NCI-H446 (cell line): ENCODE data around the gene RRP36.
"Not testable (repeated sequence)": the region's sequence is repeated elsewhere in the genome, so short reads cannot be mapped to it uniquely, and the experiment has no call there.

Experiments
- DNase-seq, 2 experiments: peaks; one replicate each; lab custom pipeline; 2025; lab: John Stamatoyannopoulos, UW

Gene RRP36, protein sequence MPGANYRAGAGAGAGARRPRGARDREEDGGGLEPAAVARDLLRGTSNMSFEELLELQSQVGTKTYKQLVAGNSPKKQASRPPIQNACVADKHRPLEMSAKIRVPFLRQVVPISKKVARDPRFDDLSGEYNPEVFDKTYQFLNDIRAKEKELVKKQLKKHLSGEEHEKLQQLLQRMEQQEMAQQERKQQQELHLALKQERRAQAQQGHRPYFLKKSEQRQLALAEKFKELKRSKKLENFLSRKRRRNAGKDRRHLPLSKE

DNA sequence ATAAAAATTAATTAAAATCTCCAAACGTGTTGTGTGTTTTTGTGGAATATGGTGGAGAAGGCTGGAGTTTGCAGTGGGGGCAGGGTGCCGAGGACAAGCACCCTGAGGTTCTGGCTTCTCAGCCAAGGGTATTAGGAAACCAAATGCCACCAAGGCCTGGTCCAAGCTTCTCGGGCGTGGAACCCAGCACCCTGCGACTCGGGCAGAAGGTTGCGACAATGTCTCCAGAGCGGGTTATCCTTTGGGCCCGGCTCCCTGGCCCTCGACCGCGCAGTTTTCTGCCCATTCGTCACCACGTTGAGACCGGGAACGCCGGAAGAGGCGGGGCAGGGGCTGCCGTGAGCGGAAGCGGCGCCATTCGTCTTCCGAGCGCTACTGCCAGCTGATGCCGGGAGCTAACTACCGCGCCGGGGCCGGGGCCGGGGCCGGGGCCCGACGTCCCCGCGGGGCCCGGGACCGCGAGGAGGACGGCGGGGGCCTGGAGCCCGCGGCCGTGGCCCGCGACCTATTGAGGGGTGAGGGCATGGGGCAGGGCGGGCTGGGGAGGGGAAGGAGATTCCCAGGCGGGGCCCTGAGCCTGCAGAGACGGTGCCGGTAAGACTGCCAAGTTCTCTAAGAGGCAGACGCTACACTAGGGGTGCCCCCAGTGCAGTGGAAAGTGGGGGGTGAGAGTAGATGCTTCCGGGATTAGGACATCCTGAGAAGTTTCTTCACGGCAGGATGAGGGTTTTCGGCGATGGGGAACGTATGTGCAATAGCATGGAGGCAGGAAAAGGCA, at the start of gene RRP36:
TSS of gene RRP36 (plus strand) at position 354 of the 778 bp plus-strand sequence. CDS start at position 386, 32 bp downstream.
- peak; percentile 40 to 82 for DNase-seq

DNA sequence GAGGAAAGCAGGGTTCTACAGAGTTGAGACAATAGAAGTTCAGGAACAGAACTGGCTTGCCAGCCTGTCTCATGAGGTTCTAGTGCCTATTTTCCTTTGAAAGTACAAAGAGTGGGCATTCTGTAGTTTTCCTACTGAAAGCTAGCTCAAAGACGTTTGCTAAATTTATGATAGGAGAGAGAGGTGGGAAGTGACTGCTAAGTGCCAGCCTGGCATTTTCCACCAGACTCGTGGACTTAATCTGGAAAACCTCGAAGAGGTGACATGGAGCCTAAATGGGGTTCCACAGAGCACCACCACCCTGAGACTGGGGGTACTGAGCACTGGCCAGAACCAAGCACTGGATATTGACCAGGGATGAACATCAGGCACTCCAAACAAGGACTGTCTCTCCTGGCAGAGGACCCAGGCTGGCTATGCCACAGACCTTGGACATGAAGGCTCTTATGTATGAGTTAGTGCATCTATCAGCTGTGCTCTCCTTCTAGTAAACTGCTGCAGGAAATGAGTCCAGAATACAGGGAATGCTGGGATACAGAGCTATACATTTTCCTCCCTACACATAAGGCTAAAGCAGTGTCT, 49.6 kb upstream of the RRP36 start:
- no peak for DNase-seq

DNA sequence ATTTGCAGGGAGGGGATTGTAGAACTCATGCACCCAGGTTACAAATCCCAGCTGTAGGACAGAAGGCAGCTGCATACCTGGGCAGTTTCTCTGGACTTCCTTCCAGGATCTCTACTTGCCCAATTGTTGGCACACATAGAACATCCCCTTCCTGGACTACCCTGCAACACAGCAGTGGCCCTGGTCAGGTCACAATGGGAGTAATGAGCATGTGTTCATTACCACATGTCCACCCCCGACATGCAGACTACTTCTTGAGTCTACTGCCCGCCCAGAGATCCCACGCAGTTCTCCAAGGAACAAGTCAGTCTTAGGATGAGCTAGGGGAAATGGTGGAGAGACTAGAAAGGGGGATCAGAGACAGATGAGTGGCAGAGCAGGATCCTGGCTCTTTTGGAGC, 47.5 kb upstream of the RRP36 start:
- no peak for DNase-seq

DNA sequence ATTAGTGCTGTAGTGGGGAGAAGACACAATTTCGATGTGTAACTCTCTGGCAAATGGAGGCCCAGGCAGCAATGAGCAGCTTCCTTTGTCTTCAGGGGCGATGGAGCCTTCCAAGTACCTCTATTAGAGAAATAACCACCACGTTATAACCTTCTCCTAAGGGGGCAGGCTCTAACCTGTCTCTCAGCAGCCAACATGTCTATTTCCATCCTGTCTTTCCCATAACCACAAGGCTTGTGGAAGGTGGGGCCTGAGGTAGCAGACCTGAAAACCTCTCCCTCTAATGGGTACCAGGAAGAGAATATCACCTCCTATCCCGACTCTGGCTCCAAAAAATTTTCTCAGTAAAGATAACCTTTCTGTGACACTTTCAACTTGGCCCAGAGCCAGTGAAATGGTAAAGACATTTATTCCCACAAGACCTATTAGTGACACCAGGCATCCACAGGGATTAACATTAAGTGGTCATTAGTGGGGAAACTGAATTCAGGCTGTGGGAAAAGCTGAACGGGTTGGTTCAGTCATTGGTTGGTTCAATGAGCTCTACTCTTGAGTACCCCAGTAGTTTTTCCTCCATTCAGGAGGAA, 46.4 kb upstream of the RRP36 start:
- no peak for DNase-seq

DNA sequence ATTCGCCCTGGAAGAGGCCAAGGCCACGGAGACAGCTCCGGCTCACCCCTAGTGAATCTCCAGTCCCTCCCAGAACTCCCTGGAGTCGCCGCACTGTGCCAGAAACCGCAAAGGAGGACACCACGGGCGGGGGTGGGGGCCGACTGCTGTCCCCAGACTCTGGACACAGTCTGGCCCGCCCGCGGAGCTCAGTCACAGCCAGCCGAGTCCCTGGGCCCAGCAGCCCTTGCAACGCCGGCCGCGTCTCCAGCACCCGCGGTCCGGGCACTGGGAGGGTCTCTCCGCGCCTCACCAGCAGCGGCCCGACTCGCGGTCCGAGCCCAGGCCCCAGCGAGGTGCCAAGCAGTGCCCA, 43.0 kb upstream of the RRP36 start:
- DNase-seq = no peak

DNA sequence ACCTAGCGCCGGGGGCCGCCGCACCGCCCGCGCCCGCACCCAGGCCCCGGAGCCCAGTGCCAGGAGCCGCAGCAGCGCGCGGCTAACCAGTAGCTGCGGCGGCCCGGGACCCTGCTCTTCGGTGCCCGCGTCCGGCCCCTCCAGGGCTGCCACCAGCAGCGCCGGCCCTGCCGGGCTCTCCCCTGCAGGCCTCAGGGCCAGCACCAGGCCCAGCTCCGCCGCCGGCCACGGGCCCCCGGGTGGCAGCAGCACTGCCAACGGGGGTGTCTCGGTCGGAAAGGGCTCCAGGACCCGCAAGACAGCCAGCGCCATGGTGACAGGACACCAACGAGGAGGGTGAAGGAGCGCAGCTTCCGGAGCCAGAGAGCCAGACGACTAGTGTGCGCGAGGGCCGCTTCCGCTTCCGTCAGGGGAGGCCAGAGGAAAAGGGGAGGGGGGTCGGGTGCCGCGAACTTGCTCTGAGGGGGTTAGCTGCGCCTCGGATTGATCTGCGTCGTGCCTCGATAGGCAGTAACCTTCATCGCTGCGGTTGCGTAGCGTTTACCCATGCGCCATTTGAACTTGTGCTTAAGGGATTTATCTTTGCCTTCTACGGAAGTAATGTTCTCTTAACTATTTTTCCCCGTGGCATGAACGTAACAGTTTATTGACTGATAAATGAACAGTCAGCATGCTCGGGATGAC, 42.4 kb upstream of the RRP36 start, which contains the start of gene PEX6:
TSS of gene PEX6 (minus strand) at position 343 of the 684 bp plus-strand sequence. CDS start at position 312, 31 bp downstream.
- DNase-seq = peak; percentile 90 to 93

DNA sequence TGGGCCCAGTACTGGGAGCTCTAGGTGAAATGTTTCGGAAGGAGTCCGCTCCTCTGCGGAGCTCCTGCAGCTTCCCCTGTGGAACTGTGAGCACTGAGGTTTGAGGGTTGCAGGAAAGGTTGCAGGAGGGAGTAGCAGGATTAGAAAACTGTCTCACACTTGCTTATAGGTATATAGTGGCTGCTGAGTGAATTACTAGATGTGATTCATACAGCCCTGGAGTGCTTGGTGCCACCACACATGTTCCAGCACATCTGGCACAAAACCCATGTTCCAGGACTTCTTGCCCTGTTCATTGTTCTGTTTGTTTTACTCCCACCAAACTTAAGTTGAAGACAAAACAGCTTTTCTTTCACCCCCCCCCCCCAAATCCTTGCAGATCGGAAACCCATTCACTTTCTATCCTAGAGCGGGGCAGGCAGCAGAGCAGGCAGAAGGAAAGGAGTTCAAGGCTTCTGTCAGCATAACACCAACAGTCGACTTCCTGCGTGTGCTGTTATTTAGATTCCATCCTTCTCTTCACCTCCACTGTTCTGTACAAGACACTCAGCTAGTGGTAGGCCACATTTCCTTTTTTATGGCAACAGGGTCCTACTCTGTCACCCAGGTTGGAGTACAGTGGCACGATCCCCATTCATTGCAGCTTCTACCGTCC, 41.8 kb upstream of the RRP36 start:
- DNase-seq = no peak

DNA sequence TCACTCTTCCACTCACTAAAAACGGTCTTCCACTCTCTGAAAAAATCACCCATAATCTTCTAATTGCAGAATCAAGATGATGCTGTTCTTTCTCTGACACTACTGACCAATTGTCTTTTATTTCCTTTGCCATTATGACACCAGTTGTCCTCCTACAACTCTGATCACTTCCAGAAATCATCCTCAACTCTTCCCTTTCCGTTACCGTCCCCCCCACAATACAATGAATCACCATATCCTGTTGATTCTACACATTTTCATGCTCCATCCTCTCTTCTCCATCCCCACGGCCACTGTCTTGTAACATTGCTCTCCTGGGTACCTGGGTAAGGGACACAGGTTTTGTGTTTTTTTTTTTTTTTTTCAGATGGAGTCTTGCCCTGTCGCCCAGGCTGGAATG, 39.6 kb upstream of the RRP36 start:
- DNase-seq = no peak

DNA sequence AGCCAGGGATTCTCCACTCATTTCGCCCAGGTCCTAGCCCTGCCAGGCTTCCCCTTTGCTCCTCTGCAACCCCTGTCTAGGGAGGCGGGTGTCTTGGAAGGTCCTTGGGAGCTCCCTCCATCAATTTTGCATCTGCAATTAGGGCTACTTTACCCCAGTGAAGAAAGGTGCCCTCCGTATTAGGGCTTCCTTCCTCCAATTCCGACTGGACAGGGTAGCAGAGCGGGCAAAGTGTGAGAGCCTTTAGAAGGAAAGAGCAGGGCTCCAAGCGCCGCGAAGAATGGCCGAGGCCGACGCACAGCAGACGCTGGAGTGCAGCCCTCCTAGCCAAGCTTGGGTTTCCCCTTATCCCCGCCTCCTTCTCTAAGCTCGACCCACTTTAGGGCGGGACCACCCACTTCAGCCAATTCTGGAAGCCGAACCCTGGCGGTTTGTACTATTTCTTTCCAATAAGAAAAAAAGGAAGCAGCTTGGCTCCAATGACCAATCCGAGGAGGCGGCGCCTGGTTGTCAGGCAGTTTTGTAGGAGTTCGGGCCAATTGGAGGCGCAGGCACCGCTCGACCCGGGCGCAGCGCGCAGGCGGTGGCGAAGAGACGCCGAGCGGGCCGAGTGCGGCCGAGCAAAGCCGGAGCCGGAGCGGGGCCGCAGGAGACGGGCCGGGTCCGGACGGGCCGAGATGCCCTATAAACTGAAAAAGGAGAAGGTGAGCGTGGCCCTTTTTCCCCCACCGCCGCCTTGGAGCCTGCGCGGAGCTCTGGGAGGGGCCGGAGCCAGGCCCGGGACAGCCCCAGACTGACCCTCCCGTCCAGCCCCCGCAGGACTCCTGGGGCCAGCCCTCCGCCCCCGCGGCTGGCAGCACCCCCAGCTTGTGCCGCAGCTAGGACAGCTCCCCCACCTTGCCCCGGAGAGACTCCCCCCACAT, 37.2 kb upstream of the RRP36 start, which contains the start of gene PPP2R5D:
TSS of gene PPP2R5D (plus strand) at position 570 of the 923 bp plus-strand sequence. CDS start at position 678, 108 bp downstream.
- DNase-seq = peak; percentile 98 to 99

DNA sequence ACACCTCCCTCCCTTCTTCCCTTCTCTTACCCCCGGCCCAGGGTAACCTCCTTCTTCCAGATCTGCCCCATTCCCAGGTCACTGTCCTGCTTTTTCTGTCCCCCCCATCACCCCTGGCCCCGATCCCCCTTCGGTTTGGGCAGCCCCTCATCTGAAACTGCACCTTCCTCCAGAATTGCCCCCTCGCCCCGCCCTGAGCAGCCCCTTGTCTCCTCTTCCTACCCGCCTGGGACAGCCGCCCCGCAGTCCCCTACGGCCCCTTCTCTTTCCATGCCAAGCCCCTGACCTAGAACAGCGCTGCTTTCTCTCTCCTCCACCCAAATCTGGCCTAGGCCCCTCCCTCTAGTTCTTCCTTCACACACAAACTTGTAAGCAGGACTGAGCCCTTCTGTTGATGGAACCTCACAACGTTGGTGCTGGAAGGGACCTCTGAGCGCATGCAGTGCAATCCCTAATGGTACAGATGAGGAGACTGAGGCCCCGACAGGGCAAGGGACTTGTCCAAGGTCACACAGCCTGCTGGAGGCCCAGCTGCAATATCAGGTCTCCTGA, 36.4 kb upstream of the RRP36 start:
- DNase-seq = peak in 1 of 2 experiments; percentile 16

DNA sequence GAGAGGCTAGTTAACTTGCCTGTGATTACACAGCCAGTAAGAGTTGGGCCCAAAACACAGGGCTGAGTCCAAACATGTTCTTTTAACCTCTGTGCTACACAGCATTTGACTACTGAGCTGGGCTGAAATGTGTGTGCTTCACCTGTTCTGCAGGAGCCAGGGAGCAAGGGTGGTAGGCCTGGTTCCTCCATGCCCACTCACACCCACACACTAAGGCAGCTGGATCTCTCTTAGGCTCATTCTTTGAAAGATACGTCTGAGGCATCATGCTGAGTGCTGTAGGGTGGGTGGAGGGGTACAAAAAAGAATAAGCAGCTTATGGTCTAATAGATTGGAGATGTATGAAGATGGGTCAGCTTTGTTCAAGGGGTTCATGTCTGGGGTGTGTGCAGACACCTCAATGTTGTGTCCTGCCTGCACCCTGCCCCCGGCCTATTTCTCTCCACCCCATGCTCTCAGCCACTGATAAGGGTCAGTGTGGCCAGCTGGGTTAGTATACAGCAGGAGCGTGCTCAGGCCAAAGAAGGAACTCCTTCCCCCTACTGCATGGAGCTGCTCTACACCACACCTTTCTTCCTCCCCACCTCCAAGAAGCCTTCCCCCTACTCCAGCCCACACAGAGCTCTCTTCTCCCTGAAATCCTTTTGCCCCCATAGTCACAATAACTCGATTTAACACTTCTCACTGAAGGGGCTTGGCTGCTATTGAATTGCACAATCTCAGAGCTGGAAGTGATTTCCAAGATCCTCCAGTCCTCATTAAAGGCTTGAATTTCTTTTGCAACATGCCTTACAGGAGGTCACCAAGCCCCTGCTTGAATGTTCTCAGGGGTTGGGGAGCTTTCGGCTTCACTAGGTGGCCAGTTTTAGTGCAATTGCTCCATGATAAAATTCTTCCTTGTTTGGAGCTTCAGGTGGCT, 33.6 kb upstream of the RRP36 start:
- no peak for DNase-seq

DNA sequence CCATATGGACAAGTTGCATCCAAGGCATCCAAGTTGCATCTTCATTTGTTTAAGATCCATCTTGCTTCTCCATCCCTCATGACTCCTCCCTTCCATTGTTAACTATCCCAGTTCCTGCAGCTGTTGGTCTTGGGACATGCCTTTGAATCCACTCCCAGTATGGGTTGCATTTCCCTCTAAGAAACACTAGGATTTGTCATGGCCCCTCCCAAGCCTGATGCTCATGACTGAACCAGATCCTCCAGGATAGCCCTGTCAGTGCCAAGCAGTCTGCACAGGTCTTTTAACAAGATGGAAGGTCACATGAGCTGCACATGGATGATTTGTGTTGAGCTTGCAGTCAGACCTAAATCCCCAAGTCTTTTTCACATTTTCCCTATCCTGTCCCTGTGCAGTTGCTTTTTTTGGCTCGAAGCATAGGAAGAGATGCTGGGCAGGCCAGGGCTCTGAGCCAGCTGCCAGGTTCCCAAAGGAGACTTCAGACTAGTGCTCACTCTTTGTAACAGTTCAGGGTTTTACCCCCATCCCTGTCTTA, 32.9 kb upstream of the RRP36 start:
- peak in 1 of 2 experiments; percentile 21 for DNase-seq

DNA sequence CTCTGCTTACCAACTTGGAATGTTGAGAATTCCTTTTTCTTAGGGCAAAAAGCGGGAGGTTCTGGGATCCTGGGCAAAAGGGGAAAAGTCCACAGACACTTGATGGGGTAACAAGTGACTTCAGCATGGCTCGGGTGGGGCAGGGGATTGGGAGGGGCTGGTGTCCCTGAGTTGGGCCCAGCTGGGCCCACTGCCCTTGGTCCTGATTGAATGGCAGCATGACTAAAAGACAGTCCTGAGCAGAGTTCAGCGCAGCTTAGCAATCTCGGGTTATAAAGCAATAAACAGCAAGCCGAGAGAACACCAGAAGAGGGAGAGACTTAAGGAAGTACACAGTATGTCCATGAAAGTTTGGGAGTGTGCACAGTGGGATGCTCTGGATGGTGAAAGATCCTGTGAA, 31.5 kb upstream of the RRP36 start:
- DNase-seq = no peak

DNA sequence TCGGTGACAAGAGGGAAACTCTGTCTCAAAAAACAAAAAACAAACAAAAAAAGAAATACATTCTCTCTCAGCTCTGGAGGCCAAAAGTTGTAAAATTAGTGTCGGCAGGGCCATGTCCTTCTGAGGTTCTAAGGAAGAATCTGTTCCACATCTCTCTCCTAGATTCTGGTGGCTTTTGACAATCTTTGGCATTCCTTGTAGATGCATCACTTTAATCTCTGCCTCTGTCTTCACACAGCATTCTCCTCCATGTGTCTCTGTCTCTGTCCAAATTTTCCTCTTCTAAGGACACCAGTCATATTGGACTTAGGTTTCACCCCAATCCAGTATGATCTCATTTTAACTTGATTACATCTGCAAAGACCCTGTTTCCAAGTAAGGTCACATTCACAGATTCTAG, 28.0 kb upstream of the RRP36 start:
- no peak for DNase-seq

DNA sequence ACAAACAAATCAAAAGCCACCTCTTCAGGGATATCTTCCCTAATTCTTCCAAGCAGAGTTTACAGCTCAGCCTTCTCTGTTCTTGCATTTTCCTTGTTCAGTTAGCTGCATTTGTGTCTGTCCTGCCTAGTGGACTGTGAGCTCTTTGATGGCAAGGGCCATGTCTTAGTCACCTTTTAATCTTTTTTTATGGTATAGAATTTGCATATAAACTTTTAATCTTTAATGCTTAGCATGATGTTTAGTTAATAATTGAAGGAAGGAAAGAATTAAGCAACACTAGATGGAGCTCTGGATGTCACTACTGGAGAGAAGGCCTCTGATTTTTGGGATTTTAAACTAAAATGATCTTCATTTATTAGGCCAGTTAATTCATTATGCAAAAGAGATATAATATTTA, 24.9 kb upstream of the RRP36 start:
- DNase-seq = no peak

DNA sequence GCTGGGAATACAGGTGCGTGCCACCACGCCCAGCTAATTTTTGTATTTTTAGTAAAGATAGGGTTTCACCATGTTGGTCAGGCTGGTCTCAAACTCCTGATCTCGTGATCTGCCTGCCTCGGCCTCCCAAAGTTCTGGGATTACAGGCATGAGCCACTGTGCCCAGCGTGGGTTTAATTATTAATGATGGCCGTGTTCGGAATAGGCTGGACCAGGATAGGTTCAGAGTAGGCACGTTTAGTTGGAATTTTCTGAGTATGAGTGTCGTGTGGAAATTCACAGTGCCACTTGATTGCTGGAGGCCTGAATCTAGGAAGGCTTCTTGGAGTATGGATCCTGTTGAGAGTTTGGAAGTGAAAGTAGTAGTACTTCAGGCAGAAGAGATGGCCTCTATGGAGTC, 23.2 kb upstream of the RRP36 start:
- not testable (repeated sequence) for DNase-seq

DNA sequence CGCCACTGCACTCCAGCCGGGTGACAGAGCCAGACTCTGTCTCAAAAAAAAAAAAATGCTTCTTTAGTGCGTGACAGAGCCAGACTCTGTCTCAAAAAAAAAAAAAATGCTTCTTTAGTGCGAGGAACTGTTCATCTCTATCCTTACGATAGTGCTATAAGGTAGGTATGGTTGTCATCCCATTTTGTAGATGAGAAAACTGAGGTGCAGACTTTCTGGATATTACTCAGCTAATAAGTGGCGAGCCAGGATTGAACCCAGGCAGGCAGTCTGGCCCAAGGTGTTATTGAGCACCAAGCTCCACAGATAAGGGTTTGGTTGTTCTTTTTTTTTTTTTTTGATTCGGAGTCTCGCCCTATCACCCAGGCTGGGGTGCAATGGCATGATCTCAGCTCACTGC, 19.6 kb upstream of the RRP36 start:
- no peak for DNase-seq

DNA sequence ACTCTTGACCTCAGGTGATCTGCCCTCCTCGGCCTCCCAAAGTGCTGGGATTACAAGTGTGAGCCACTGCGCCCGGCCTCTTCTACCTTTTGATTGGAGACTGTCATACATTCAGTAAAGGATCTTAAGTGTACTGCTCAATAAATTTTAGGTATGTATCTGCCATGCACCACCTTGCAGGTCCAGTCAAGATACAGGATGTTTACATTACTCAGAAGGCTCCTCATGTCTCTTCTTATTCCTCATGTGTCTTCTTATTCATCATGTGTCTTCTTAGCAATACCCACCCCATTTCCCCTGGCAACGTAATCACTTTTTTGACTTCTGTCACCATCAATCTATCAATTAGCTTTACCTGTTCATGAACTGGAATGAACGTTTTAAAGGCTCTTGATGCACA, 15.6 kb upstream of the RRP36 start:
- no peak for DNase-seq

DNA sequence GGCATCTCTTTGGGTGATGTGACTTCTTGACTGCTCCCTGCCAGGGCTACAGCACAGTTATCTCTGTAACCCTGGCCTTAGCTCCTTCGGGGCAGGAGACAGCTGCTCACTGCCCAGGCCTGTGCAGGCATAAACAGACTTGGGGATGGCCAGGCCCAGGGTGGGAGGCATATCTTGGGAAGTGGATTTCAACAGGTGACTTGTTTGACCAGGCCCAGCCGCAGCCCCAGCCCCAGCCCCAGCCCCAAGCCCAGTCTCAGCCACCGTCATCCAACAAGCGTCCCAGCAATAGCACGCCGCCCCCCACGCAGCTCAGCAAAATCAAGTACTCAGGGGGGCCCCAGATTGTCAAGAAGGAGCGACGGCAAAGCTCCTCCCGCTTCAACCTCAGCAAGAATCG, 15.2 kb upstream of the RRP36 start:
- DNase-seq = no peak
